HL-60/S4 treated with retinoic acid at 250 ng/mL for 4 days and 3 days (cell line): ENCODE data around the gene APC.

Experiments
- in situ Hi-C: fragments of 300-500 bp; cut with MboI; formaldehyde crosslinking; loops from 2 replicates; pipeline ENCODE4 v1.7.0; 2022; ENCODE audit warnings: low sequenced_read_pairs

The APC gene

GRCh38 chr5:112737463-112738190 is at the start of gene APC:
APC (plus strand) TSS chr5:112737885; CDS start chr5:112754891, 17,006 bp downstream.
- in situ Hi-C loops: no loop called here

DNA sequence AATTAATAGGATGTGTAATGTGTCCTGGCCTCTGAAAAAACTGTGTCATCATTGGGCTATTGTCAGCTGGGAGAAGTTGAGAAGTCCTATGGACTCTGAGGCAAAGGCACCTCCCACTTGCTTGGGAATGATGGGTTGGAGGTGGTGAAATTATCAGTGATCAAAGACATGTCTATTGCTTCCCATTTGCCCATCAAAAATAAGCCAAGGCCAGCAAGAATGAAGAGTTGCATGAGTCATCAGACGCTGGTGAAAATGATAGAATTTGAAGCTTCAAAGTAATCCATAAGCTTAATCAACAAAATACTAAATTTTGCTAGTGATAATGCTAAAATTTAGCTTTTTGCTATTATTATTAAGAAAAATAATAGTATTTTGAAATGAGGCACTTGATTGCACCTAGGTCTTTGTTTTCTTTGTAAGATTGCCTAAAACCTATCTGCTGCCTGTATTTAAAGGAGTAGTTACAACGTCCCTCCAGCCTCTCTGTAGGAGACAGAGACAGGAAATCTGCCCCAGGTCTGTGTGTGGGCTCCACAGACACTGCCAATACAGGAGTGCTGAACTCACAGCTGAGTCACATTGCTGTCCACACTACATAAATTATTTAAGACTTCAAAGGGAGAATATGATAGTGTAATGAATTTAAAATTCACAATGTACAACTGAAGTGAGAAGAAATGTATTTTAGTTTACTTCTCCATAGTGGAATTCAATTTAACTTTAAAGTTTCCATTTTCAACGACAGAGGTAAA is 48.4 kb upstream of the APC start:
- in situ Hi-C loops: no loop called here

DNA sequence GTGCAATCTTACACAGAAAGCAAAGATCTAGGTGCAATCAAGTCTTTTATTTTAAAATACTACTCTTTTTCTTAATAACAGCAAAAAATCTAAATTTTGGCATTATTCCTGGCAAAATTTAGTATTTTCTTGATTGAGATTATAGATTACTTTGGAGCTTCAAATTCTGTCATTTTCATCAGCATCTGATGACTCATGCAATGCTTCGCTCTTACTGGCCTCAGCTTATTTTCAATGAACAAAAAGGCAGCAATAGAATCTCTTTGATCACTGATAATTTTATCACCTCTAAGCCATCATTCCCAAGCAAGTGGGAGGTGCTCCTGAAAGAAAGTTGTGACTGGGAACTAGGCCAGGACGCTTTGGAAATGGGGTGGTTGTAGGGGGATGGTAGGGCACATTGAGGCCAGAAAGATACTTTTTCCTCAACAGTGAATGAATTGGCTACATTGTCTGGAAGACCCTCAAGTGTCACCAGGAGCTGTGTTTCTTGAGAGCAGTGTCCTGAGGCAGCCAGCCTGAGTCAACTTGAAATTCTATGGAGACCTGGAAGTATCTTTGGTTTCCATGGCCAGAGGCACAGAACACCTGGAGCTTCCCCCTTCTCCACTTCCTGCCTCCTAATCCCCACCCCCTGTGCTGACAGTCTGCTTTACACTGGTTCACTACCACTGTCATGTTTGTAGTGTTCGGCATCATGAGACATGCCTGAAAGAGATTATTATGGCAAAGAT is 46.9 kb upstream of the APC start:
- in situ Hi-C loops: no loop called here

- in situ Hi-C loops: no loop called here
These were observed 46.4 kb upstream of the APC start for GRCh38 chr5:112691339-112691680.

DNA sequence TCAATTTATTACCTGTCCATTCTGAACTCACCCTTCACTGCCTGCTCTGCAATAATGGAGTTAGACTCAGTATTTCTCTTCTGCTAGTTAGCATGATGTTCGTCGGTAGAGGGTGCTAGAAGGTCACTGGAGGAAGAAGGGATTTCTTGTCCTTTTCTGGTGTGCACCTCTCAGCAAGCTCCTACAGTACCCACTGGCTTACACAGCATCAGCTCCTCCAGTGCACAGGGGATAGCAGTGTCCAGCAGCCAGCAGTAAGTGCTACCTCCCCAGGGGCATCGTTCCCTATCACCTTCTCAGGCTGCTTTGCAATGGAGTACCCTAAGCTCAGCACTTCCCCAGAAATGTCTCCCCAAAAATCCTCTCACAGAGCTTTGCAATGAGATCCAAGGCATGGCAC is 45.9 kb upstream of the APC start:
- in situ Hi-C loops: no loop called here

DNA sequence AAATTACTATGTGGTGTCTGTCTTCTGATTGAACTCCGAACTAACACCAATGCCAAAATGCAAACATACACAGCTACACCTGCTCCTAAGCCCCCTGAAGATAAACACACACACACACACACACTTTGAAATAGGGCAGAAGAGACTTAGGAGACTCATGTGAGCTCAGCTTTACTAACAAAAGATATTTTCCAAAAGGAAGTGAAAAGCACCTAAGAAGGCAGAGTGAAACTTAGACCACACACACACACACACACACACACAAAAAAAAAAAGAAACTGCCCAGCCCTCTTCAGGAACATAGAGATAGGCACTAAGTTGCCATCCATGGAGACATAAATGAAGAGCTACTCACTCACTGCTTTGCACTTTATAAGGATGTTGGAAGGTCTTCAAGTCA is 45.2 kb upstream of the APC start:
- in situ Hi-C loops: no loop called here

DNA sequence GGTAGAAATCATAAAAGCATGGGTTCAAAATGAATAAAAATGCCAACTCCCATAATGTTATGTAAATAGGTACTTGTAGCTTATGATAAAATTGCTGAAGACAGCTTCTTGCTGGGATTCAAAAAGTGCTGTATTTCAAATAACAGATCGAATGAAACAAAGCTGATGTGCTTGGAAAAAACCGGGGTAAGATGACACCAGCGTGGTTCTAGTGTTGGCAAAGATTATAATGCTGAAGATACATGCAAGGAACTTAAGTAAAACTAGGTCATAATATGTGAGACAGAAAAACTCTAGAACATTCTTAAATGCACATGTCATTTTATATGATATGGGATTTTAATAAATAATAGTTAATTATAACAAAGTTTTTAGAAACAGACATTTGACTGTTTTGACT is 44.4 kb upstream of the APC start:
- in situ Hi-C loops: no loop called here

DNA sequence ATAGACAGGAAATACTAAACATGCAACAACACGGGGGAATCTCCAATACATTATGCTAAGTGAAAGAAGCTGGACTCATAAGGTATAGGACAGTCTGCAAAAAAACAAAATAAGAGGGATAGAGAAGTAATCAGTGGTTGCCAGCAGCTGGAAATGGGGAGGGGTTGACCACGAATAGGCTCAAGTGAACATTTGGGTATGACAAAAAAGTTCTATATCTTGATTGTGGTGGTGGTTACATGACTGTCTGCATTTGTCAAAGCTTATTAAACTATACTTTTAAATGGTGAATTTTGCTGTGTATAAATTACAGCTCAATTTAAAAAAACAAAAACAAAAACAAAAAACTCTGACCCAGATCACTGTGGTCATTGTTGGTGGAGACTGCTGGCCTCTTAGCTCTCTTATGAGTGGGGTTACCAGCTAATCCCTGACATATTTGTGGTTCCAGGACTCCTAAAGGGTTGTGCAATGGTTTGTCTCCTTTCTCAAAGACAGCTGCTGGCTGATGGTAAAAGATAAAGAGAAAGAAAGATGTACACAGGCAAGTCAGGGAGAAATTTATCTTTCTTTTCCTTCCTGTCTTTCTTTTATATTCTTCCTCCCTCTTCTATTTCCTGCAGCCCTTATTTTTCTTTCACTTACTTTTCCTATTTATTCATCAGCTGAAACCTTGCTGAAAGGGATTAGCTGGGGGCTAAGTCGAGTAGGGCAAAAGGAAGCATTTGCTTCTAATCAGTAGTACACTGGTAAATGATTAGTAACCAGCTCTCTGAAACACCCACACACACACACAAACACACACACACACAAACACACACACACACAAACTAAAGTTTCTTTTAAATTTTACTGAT is 42.6 kb upstream of the APC start:
- in situ Hi-C loops: no loop called here

DNA sequence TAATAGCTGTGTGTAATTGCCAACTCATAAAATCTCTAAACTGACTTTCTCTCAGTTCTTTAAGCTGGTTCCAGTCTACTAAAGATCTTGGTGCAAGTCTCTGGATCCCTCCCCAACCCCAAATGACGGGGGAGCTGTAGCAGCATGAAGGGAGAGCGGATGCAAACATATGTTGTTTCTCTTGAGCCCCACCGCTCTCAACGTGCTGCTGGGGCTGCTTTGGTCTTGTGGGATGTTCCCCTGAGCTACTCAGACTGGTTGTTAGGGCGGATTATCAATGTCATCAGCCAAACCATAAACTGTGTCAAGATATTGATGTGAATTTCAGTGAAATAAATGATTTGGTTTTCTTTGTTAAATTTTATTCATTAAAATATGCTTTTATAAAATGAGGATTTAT is 40.9 kb upstream of the APC start:
- in situ Hi-C loops: no loop called here

GRCh38 chr5:112697322-112697721 is 40.4 kb upstream of the APC start:
- in situ Hi-C loops: no loop called here

GRCh38 chr5:112697833-112698232 is 39.9 kb upstream of the APC start:
- in situ Hi-C loops: no loop called here

DNA sequence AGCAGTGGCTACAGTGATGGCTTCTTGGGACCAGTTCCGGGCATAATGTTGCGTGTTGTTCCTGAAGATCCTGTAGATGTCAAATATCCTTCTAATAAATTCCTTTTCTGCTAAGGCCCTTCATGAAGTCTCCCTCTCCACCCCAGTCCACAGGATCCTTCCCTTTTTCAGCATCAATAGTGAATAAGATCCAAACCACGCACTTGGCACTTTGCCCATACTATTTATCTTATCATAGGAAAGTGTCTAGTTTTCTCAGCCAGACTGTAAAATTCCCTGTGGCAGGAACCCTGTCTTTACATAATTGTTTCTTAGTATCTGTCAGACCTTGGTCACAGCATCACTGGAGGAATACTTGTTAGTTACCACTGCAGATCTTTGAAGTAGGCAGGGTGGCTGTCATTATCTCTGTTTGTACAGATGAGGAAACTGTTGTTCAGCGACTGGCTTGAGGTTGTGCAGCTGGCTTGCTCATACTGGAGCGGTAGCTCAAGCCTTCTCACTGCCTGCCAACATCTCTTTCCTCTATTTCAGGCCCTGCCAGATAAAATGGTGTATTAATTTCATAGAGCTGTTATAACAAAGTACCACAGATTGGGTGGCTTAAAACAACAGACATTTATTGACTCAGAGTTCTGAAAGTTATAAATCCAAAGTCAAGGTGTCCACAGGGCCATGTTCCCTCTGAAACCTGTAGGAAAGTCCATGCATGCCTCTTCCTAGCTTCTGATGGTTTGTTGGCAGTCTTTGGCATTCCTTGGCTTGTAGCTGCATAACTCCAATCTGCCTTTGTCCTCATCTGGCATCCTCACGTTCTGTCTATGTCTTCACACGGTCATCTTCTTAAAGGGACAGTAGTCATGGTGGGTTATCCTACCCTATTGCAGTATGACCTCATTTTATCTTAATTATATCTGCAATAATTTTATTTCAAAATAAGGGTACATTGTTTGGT is 33.5 kb upstream of the APC start:
- in situ Hi-C loops: no loop called here

GRCh38 chr5:112706446-112707016 is 31.2 kb upstream of the APC start:
- in situ Hi-C loops: no loop called here

GRCh38 chr5:112707187-112708102 is 30.2 kb upstream of the APC start:
- in situ Hi-C loops: no loop called here

DNA sequence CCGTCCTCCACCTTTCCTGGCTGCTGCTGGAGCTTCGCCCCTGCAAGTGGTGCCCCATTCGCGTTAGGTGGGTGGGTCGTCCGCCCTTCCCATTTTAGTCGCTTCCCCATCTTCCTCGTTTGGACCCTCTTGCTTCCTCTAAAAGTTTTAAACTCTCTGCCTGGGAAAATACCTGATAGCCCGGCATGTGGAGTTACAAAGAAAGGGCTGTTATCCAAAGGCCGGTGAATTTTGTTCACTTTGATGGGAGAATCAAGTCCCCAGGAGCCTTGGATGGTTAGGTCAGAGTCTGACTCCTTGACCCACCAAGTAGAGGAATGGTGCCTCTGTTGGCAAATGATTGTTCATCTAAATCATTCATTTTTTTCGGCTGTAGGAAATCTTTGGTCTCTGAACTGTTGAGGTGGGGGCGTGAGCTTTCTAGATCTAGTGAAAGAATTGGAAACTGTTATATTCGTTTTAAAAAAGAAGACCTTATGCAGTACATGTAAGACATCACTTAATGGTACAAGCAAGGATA is 29.5 kb upstream of the APC start:
- in situ Hi-C loops: no loop called here

GRCh38 chr5:112709416-112709815 is 28.3 kb upstream of the APC start:
- in situ Hi-C loops: no loop called here

GRCh38 chr5:112710896-112711295 is 26.8 kb upstream of the APC start:
- in situ Hi-C loops: no loop called here

DNA sequence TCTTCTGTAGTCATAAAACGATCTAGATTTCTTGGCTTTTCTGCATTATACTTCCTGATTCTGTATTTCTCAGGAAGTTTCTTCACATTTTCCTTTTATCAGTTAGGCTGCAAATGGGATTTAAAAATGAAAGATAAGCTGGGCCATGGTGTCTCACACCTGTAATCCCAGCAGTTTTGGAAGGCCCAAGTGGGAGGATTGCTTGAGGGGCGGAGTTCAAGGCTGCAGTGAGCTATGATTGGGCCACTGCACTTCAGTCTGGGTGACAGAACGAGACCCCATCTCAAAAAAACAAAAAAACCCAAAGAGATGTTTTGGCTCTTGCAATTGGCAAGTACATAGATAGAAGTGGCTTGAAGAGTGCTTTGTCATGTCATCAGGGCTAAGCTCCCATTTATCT is 26.2 kb upstream of the APC start:
- in situ Hi-C loops: no loop called here
